NCI-H2171 treated with DMSO at 0.1 percent for 48 hours (cell line): ENCODE results near the gene TMEM222.

ENCODE experiments used
- DNase-seq: peaks from one replicate; lab custom pipeline; 2025; lab: John Stamatoyannopoulos, UW

TMEM222 gene

DNA sequence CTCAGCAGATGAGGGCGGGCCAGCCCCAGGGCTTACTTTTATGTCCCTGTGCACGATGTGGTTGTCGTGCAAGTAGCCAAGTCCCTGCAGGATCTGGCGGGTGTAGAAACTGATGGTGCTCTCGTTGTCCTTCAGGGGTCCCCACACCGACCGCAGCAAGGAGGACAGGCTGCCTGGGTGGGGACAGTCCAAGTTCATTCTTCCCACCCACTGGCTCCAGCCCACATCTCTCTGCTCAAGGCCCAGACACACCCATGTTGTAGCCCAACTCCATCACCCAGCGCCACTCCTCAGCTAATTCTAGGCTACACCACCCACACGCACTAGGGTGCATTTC lies 37.8 kb downstream of the TMEM222 start:
- no peak for DNase-seq

DNA sequence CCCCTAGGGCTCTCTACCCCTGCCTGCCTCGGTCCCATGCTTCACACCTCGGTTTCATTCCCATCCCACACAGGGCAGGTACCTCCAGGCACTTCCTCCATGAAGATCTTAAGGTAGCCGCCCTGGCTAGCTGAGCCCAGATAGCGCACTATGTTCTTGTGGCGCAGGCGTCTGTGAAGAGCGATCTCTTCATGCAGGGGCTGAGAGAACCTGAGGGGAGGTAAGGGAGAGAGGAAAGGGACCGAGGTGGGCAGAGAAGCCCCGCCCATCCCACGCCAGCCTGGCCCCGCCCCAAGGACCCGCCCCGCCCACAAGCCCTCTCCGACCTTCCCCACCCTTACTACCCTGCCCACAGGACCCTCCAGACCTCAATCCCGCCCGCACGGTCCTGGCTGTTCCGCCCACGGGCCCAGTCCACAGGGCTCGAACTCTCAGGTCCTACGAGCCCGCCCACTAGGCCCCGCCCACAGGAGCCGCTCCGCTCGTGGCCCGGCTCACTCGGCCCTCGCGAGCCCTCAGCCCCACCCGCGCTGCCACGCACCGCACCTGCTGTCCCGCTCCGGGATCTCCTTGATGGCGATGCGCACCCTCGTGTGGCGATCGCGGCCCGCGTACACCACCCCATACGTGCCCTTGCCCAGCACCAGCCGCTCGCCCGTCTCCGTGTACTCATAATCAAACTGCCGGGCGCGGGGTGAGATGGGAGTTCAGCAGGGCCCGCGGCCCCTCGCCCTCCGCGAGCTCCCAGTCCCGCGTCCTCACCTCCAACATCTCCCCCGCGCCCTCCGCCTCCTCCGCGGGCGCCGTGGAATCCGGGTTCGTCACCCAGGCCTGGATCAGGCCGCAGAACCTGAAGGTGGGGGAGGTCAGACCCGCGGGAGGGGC lies 38.4 kb downstream of the TMEM222 start:
- no peak for DNase-seq

DNA sequence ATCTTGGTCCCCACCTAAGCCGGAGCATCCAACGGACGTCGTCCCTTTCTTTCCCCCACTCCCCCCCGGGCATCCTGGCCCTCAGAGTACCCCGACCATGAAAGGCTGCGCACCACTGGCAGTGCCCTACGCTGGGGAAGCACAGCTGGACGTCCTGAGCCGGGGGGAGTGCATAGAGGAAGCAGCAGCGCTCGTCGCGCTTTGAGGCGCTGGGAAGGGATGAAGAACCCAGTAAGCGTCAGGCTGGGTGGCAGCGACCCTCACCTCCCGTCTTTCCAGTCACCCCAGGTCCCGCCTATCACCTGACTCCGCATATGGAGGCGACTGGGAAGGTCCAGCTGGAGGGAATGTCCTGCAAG lies 39.1 kb downstream of the TMEM222 start:
- no peak for DNase-seq

DNA sequence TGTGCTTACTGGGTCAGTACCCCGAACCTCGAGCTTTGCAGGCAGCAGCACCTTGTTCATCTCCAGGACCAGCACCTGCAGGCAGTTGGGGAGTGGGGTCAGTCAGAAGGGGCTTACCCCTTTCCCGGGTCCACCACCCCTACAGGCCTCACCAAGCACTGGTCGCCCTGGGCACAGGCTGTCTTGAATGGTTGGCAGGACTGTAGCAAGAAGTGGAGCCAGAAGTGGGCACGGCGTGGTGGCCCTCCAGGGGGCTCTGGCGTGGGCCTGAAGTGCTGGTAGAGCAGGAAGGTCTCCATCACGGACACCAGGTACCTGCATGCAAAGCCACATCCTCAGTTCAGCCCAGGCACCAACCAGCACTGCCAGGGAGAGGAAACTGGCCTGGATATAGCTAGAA lies 39.6 kb downstream of the TMEM222 start:
- no peak for DNase-seq

DNA sequence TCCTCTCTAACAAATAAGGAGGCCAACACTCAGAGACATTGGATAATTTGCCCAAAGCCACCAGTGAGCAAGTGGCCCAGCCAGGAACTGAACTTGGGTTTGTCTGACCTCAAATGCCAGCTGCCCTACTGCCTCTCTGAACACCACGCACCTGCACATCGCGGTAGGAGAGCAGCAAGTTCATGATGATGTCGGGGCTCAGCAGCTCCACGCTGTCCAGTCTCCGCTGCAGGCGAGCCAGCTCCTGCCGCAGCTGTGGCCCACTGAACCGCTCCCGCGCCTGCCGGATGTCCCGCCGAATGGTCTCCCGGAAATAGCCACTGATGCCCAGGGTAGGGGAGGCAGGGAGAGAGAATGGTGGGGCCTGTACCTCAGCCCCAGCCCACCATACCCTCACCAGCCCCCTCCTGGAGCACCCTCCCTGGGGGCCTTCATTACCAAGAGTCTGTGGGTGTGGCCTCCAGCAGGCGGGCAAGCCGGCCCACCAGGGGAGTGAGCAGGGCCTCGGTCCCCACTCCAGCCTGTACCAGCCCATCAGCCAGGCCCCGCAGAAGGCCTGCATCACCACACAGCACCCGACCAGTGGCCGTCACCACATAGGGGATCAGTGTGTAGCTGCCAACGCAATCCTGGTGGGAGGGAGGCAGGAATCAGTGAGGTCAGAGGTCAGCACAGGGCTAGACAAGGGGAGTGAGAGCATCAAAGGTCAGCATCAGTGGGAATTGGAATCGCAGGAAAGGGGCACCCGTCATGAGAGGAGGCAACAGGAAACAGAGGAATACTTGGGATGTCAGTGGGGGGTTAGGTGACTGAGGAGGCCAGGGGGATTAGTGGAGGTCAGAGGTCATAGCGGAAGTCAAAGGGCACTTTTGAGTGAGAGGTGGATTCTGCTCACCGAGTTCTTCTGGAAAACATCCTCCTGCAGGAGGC lies 42.1 kb downstream of the TMEM222 start:
- DNase-seq = no peak

DNA sequence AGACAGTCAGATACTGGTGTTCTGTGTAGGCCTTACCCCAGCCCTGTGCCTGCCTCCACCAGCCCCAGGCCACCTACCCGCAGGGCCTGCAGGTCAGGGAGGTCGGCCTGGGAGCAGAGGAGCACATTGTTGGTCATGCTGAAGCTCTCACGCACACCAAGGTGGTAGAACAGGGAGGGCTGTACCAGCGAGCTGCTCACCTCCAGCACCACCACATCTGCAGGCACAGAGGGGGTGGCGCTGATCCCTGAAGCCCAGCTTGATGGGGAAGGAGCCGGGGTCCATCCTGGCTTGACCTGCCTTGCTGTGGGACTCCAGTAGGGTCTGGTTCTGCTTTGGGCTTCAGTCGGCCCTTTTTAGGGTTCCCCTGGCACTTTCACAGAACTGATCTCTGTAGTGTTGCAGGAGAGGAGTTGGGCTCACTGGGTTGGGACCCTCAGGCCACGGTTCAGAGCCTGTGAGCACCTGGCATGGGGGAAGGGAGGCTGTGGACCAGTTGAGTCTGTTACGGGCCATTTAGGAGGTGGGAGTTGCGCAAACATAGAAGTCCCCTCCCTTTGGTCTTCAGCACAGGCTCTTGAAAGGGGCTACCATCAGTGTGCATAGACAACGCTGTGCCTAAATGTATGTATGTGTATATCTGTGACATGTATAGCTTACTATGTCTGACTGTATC lies 42.9 kb downstream of the TMEM222 start:
- DNase-seq = no peak

DNA sequence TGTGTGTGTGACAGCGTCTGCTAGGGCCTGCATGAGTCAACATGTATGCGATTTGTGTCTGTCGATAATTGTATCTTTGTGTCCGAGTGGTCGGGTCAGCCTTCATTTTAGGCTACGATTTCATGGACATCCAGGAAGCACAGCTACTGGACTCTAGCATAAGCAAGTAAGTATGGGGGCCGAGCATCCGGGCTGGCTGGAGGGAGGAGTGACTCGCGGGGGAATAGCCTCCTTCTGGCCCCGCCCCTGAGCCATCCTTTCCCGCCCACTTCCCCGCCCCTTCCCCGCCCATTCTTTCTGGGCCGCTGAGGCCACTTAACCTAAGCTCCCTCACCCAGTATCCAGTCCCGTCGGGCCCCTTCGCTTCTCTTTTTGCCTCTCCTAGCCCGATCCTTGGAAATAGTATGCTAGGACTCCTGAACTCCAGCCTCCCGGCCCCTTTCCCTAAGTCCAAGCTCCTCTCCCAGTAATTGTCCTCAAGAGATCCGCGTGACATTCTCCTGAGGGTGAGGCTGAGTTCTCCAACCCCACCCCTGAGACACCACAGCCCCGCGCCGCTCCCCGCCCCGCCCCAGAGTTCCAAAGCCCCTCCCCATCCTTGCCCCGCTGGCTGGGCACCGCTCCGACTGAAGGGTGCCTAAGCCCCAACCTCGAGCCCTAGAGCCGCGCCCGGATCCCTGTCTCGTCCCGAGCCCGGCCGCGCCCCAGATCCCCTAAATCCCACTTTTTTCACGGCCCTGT lies 43.6 kb downstream of the TMEM222 start:
- peak; percentile 85 for DNase-seq

DNA sequence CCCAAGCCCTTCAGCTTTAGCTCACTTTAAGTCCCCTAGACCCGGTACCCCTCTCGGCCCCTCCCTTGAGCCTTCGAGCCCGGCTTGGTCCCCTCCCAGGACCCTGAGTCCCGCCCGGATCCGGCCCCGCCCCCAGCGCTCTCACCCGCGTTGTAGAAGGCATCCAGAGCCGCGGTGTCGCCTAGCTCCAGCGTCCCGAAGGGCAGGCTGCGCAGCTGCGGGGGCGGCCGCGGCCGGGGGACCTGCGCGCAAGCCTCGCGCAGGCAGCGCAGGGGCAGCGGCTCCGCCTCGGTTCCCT lies 44.1 kb downstream of the TMEM222 start:
- DNase-seq = peak; percentile 70

DNA sequence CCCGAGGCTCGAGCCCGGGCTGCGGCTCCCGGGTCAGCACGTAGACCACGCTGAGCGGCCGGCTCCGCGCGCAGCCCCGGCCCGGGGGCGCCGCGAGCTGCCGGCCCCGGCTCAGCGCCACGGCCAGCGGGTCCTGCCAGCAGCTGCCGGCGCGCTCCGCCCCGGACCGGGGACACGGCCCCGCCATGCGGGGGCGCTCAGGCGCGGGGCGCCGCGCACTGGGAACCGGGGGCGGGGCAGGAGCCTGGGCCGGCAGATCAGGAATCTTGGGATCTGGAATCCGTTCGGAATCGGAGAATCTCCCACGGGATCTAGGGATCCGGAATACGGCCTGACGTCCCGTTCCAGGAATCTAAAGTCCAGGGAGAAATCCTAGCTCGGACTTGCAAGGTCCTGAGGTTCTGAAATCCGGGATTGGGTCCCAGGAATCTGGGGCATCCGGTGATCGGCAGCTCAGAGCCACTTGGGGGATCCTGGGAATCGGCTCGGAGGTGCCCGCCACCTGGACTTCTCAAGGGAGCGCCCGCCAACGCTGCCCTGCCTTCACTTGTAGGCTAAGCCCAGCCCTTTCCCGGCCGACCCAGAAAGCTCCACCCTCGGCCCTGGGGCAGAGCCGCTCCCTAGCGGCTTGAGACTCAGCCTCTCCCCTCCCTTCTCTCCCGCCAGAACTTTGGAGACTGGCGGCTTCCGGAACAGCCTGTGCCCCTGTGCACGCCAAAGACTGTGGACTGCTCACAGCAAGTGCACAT lies 44.6 kb downstream of the TMEM222 start, which contains the start of gene MAP3K6:
Gene MAP3K6, minus strand, starts transcription at position 551 of the 749 bp plus-strand sequence. Its CDS starts 364 bp downstream, at position 187.
- DNase-seq = peak; percentile 84

DNA sequence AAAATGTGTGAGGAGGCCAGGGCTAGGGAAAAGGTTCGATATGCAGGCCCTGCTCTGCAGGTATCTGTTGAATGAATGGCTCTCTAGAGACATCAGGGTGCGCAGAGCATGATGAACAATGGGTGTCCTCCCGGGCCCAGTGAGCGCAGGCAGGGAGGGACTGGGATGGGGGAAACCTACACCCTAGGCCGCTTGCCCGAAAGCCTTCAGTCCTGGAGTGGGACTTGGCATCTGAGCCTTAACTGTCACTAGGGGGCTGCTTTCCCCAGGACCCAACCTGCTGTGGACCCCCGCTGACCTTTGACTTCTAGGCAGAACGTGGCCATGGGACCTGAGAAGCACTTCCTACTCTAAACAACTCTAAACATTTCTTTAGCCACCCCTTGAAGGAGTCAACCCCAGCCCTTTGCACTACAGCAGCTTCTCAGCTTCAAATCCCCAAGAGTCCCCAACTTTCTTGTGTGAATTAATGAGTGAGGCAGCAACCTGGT lies 45.2 kb downstream of the TMEM222 start:
- DNase-seq = no peak

DNA sequence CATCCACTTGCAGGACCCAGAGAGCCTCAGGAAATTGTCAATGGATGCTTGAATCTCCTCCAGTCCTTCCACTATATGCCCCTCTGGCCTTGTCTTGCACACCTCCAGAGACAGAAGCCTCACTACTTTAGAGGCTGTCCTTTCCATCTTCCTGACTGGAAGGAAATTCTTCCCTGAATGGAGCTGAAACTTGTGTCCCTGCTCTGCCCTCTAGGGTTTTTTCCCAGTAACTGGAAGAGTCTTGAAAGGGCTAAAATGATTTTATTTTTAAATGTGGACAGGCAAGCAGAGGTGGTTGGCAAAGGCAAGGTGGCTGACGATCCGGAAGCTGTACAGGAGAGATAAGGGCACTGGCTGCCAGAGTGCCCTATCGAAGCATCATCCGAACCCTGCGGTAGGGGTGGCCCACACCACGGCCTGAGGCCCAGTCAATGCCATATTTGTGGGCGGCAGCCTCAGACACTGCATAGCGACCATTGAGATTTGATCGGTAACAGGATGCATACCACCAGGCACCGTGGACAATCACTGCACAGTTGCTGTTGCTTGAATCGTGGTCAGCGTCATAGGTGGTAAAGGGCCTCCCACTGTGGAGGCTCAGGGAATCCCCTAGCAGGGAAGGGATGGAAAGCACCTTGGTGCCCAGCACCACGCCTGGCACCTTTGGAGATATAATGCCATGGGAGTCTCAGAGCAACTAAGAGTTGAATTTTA lies 47.1 kb downstream of the TMEM222 start:
- no peak for DNase-seq

DNA sequence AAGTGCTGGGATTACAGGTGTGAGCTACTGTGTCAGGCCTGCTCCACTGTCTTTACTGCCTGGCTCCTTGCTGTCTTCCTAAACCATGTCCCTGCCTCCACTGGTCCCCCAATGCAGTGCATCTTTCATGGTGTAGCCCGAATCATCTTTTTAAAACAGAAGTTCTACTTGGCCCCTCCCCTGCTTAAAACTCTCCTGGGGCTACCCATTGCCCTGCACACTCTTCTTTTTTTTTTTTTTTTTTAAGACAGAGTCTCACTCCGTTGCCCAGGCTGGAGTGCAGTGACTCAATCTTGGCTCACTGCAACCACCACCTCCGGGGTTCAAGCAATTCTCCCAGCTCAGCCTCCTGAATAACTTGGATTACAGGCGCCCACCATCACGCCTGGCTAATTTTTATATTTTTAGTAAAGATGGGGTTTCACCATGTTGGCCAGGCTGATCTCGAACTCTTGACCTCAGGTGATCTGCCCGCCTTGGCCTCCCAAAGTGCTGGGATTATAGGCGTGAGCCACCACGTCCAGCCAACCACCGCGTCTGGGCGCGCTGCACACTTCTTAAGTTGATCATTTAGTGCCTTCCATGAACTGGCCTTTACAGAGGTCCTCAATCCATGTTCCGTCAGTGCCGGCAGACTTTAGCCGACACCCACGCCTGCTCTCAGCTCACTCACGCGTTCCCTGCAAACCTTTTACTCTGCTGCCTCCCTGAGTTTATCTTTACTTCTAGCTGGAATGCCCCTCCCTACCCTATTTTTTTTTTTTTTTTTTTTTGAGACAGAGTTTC lies 50.3 kb downstream of the TMEM222 start:
- DNase-seq = no peak

DNA sequence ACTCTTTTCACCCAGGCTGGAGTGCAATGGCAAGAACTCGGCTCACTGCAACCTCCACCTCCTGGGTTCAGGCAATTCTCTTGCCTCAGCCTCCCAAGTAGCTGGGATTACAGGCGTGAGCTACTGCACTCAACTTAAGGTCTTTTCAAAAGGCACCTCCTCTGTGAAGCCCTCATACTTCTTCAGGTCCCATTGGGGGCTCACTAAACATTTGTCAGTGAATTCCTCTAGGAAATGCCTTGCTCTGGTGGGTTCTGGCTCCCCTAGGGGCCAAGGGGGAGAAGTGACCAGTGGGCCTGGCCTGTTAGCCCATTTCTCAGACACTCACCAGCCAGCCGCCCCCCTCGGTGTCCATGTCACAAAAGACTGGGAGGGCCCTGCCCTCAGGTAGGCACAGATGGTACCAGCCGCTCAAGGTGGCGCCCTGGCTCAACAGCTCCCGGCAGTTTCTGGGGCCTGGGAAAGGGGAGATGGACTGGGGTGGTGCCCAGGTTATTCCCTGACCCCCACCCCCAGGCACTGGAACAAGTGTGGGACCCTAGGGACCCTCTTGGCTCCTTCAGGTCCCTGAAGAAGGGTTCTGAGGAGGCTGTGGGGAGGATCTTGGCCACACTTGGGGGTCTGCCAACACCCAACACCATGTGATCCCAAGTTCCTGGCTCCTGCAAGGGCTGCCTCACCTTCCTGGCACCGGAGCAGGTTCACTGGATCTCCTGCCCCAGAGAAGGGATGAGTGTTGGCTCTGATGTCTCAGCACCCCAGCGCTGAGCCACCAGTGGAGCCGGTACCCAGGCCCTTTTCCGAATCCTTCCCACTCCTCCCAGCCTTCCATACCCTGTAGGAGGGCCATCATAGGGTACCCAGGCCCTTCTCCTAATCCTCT lies 51.1 kb downstream of the TMEM222 start:
- DNase-seq = no peak

DNA sequence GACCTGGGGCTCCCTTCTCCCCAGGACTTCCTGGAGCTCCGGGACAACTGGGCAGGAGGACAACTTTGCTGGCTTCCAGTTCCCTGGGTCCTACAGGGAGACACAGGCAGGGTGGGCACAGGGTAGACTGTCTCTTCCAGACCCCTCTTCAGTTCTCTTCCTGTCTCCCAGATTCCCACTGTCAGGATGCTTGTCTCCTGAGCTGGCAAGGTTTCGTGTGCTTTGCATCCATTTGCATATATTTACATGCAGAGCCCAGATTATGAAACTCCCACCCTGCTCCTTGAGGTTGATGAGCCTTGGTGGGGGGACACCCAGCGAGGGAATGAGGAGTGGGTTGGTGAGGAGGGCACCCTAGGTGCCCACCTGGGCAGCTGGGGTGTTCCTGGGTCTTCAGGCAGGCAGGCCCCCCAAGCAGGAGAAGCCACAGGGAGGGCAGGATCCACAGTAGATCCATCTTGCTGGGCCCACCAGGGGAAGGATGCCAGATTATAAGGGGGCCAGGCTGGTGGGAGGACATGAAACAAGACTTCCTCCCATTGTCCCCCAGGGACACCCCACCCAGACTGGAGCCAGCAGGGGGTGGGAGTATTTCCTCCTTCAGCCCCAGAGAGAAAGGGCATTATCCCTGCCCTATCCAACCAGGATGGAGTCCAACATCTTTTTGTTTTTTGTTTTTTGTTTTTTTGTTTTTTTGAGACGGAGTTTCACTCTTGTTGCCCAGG lies 52.6 kb downstream of the TMEM222 start, which contains the start of gene FCN3:
Gene FCN3, minus strand, starts transcription at position 463 of the 725 bp plus-strand sequence. Its CDS starts 6 bp downstream, at position 457.
- DNase-seq = no peak

DNA sequence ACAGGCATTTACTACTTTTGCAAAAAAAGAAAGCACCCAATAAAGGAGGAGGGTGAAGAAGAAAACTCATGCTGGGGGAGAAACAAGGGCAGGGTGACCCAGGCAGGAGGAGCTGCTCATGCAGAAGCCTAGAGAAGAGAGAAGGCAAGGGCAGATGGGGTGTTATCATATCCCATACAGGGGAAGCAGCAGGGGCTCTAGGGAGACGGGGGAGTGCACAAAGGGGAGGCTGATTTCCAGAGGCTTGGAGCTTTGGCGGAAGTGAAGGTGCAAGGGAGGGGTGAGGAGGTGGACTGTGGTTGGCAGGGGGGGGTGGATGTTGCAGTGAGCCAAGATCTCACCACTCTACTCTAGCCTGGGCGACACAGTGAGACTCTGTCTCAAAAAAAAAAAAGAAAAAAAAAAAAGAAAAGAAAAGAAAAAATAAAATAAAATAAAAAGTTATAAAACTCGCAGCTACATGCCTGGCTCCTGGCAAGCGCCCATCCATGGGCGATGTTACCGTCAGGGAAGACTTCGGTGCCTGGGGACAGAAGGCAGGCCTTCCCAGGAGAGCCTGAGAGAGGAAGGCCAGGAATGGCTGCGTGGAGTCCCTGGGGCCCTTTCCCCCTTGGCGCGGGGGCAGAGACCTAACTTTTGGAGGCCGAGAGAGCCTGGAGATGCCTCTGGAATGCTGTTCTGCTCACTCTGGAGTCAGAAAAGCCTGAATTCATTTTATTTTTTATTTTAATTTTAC lies 56.0 kb downstream of the TMEM222 start:
- DNase-seq = peak; percentile 83

DNA sequence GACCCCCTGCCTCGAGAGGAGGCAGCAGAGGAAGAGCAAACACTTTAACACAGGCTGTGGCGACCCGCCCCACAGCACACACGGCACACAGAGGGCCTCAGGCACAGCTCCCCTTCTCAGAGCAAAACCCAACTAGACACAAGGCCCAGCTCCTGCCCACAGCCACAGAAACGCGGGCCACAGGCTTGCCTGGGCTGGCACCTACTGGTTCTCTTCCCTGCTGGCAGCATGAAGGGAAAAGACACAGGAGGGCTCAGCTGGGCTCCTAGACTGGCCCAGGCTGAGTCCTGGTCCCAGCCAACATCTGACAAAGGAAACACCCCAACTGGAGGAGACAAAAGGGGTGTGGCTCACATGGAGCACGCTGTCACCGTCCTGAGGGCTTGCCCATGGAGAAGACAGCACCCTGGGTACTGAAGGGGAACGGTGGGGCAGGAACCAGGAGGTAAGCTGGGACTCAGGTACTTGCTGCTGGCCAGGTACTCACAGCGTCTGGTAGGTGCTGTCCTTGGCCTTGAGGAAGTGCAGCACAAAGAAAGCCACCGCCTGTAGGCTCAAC lies 57.7 kb downstream of the TMEM222 start:
- no peak for DNase-seq

DNA sequence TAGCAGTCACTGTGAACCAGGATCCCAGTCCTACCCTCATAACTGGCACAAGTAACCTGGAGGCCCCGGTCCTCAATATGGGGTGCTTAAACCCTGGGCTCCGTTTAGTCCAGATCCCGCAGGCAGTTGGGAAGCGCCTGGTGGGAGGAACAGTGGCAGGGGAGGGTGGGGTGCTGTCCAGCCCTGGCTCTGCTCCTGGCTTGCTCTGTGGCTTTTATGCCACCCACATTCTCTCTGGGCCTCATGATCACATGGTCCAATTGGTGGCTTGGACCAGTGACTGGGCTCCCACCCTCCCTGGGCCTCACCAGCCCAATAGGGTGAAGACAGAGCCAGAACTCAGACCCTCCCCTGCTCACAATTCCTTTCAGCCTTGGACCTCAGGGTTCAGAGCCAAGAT lies 58.3 kb downstream of the TMEM222 start:
- no peak for DNase-seq
